HG02610 (cell line): ENCODE data around the gene RNF212.

ENCODE experiments used
- ATAC-seq: cut with Tn5 transposase; IDR thresholded peaks from one replicate; pipeline ENCODE4 v1.9.1; 2021; ENCODE audit warnings: mild to moderate bottlenecking, moderate library complexity; ENCODE audit not compliant: unreplicated experiment

RNF212 gene

DNA sequence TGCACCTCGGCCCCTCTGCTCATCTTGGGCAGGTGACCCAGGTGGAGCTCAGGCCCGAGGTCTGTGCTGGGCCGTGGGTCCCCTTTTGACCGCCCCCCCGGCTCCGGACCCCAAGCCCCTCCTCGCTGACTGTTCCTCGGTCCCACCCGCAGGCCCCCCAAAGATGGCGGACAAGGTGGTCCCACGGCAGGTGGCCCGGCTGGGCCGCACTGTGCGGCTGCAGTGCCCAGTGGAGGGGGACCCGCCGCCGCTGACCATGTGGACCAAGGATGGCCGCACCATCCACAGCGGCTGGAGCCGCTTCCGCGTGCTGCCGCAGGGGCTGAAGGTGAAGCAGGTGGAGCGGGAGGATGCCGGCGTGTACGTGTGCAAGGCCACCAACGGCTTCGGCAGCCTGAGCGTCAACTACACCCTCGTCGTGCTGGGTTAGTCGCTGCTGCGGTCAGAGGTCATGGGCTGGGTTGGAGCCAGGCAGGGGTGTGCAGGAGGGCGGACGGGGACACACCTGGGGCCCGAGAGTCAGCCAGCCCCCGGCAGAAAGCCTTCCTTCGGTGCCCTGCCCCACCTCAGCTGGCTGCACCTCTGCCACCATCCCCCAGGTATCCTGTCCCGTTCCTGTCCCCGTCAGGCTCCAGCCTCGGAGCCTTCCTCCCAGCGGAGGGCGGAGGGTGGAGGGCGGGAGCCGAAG is 91.2 kb downstream of the RNF212 start:
- no peak for ATAC-seq
